A673 (cell line): Measurements from ENCODE around the gene RAB11FIP3. TPM values are rescaled to one million over a fixed set of nuclear protein-coding genes. Genes with fewer than 3 reads are reported as not detected.

Experiments
- BruUV-seq: library from RNA; stranded (reverse); fragments of 400-500 nt; replicated peaks from 2 replicates; lab custom pipeline; 2021; lab: Mats Ljungman, UMichigan
- CTCF ChIA-PET: fragments of 300-600 bp; sonication (Branson Sonifier 250); formaldehyde crosslinking; loops from one replicate; lab custom pipeline; 2022; ENCODE audit warnings: antibody characterized with exemption; lab: Charles Lee
- POLR2A ChIA-PET: fragments of 300-600 bp; sonication (Branson Sonifier 250); formaldehyde crosslinking; loops from one replicate; lab custom pipeline; 2022; ENCODE audit warnings: antibody characterized with exemption; ENCODE audit not compliant: low non-redundant PET; lab: Charles Lee
- DNase-seq: peaks from one replicate; pipeline ENCODE4 v3.0.0-alpha.2; 2015; ENCODE audit warnings: low spot score
- H3K27ac ChIP-seq: fragments of 200-600 bp; sonication (generic); 2 replicates; pipeline ENCODE4 v1.5.1; 2016; ENCODE audit warnings: mixed run types, low read depth, mild to moderate bottlenecking, mixed read lengths, antibody characterized with exemption, low read length; ENCODE audit not compliant: poor library complexity, severe bottlenecking
- H3K27me3 ChIP-seq: fragments of 200-600 bp; sonication (generic); replicated peaks from 2 replicates; pipeline ENCODE4 v1.6.1; 2017; ENCODE audit warnings: mixed run types, low read depth, mild to moderate bottlenecking, mixed read lengths, antibody characterized with exemption, low read length; ENCODE audit not compliant: insufficient read depth, poor library complexity
- H3K36me3 ChIP-seq: fragments of 200-600 bp; sonication (generic); 2 replicates; pipeline ENCODE4 v1.6.1; 2016; ENCODE audit warnings: mixed run types, mild to moderate bottlenecking, mixed read lengths, antibody characterized with exemption, low read length; ENCODE audit not compliant: insufficient read depth, poor library complexity, severe bottlenecking
- H3K4me1 ChIP-seq: fragments of 200-600 bp; sonication (generic); 2 replicates; pipeline ENCODE4 v1.6.1; 2017; ENCODE audit warnings: mixed run types, mild to moderate bottlenecking, mixed read lengths, antibody characterized with exemption, low read length; ENCODE audit not compliant: insufficient read depth, poor library complexity, severe bottlenecking
- H3K4me3 ChIP-seq: fragments of 200-600 bp; sonication (generic); 2 replicates; pipeline ENCODE4 v1.5.1; 2016; ENCODE audit warnings: low read depth, mixed run types, mild to moderate bottlenecking, mixed read lengths, low read length; ENCODE audit not compliant: poor library complexity, severe bottlenecking
- H3K9me3 ChIP-seq: fragments of 200-600 bp; sonication (generic); 2 replicates; pipeline ENCODE4 v1.6.1; 2016; ENCODE audit warnings: mixed run types, low read depth, mild to moderate bottlenecking, mixed read lengths, antibody characterized with exemption, low read length; ENCODE audit not compliant: poor library complexity, severe bottlenecking
- EZH2 ChIP-seq: fragments of 200-600 bp; sonication (generic); IDR thresholded peaks from 2 replicates; pipeline ENCODE4 v1.6.1; 2017; ENCODE audit warnings: borderline replicate concordance, low read depth, mild to moderate bottlenecking, mixed read lengths, antibody characterized with exemption, low read length; ENCODE audit not compliant: poor library complexity, severe bottlenecking
- intact Hi-C: fragments of 100-400 bp; cut with micrococcal nuclease; formaldehyde crosslinking; loops from one replicate; pipeline ENCODE4 v1.10.0; 2022; ENCODE audit not compliant: unreplicated experiment
- total RNA-seq: library from RNA; stranded (reverse); gene quantifications from 2 replicates; pipeline ENCODE4 v1.2.3, GENCODE V29; 2021
- TF ChIP-seq, protein P1 (sequence below): fragments of 300-800, 200-600 bp; sonication (generic); conservative IDR thresholded peaks from 2 replicates; pipeline ENCODE4 v1.5.1; 2017; ENCODE audit warnings: low read depth, mild to moderate bottlenecking, antibody characterized with exemption, low read length, moderate library complexity, mixed read lengths

Gene RAB11FIP3
- total RNA-seq, 1 experiment from 2014 or later: 44.8 TPM

DNA sequence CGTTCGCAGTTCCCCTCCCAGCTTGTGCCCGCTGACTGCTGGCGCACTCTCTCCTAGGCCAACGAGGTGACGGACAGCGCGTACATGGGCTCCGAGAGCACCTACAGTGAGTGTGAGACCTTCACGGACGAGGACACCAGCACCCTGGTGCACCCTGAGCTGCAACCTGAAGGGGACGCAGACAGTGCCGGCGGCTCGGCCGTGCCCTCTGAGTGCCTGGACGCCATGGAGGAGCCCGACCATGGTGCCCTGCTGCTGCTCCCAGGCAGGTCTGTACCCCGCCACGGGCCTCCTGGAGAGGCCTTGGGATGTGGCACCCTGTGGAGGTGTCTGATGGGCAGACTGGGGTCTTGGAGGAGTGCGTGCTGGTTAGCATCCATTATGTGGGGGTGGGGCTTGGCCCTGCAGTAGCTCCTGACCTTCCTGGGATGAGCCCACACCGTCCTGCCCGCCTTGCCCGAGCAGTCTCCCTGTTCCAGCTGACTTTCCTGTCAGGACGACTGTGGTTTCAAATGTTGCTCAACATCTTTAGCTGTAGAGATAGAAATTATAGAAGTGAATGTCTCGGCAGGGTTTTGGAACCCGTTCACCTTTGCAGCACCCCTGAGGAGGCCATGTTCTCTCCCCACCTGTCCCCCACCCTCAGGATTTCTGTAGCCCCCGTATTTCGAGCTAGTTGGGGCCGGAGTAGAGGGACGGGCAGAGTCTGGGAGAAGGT lies 57.2 kb downstream of the RAB11FIP3 start:
- no peak overlapping the region for H3K4me3 ChIP-seq
- no peak for DNase-seq
- no peaks in the 10 kb centered on the region for H3K27me3 ChIP-seq
- TF ChIP-seq, protein P1, sequence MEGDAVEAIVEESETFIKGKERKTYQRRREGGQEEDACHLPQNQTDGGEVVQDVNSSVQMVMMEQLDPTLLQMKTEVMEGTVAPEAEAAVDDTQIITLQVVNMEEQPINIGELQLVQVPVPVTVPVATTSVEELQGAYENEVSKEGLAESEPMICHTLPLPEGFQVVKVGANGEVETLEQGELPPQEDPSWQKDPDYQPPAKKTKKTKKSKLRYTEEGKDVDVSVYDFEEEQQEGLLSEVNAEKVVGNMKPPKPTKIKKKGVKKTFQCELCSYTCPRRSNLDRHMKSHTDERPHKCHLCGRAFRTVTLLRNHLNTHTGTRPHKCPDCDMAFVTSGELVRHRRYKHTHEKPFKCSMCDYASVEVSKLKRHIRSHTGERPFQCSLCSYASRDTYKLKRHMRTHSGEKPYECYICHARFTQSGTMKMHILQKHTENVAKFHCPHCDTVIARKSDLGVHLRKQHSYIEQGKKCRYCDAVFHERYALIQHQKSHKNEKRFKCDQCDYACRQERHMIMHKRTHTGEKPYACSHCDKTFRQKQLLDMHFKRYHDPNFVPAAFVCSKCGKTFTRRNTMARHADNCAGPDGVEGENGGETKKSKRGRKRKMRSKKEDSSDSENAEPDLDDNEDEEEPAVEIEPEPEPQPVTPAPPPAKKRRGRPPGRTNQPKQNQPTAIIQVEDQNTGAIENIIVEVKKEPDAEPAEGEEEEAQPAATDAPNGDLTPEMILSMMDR: no peak
- TF ChIP-seq EZH2: no peak
- POLR2A ChIA-PET: no interaction called here
- no peaks in the 10 kb centered on the region for H3K36me3 ChIP-seq
- CTCF ChIA-PET: no interaction called here
- H3K9me3 ChIP-seq: no peaks in the 10 kb centered on the region
- intact Hi-C loops: no loop called here
- BruUV-seq: no TSS peak
- H3K4me1 ChIP-seq: no peaks in the 10 kb centered on the region
- no peak overlapping the region for H3K27ac ChIP-seq

DNA sequence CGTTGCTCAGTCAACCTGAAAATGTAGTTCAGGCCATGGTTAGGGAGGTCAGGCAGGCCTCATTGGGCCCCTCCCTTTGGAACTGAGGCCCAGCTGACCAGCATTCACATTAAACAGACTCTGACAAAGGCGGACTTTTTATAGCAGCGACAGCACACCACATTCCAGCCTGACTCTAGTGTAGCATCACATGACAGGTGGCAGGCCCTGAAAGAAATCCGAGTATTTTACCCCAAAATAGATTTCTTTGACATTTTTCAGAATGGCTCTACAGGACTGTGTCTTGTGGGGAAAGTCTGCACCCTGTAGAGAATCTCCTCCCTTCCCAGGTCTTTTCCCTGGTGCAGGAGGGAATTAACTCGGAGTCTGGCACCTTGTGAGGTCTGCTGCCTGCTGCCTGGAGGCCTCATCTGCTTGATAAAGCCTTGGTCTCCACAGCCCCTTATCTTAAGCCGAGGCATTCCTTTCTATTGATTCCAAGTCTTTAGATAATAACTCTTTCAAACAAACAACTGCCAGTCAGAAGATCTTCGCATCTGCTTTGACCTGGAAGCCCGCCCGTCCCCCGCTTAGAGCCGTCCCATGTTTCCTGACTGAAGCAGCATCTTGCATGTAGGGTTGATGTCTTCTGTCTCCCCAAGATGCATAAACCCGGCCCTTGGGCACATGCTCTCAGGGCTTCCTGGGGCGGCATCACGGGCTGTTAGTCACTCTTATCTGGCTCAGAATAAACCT lies 58.1 kb downstream of the RAB11FIP3 start:
- no peaks in the 10 kb centered on the region for H3K36me3 ChIP-seq
- ChIA-PET CTCF (no interaction called here), POLR2A (no interaction called here)

GRCh38 chr16:489606-490005 lies 64.2 kb downstream of the RAB11FIP3 start:
- H3K9me3 ChIP-seq: no peaks in the 10 kb centered on the region
- H3K4me3 ChIP-seq: no peak overlapping the region
- H3K4me1 ChIP-seq: no peaks in the 10 kb centered on the region
- no peak overlapping the region for H3K27ac ChIP-seq
- intact Hi-C loops: loop anchor here (5.0 kb wide), 1 partner anchor 87 kb away; the partner anchor contains the start of gene DECR2
- ChIA-PET CTCF (no interaction called here), POLR2A (no interaction called here)
- H3K36me3 ChIP-seq: peaks cover 10% of the 10 kb centered on the region
- no TSS peak for BruUV-seq
- TF ChIP-seq, protein P1: no peak
- no peak for TF ChIP-seq EZH2
- no peak for DNase-seq
- no peaks in the 10 kb centered on the region for H3K27me3 ChIP-seq

More for the DNA sequence above, 58.1 kb downstream of the RAB11FIP3 start:
- no TSS peak for BruUV-seq
- no peak overlapping the region for H3K4me3 ChIP-seq
- TF ChIP-seq, protein P1: no peak
- TF ChIP-seq EZH2: no peak
- intact Hi-C loops: no loop called here
- H3K27me3 ChIP-seq: no peaks in the 10 kb centered on the region
- no peaks in the 10 kb centered on the region for H3K4me1 ChIP-seq
- H3K9me3 ChIP-seq: no peaks in the 10 kb centered on the region
- H3K27ac ChIP-seq: no peak overlapping the region
- DNase-seq: no peak
